Measurements from ENCODE around the gene PHC2.

DNA sequence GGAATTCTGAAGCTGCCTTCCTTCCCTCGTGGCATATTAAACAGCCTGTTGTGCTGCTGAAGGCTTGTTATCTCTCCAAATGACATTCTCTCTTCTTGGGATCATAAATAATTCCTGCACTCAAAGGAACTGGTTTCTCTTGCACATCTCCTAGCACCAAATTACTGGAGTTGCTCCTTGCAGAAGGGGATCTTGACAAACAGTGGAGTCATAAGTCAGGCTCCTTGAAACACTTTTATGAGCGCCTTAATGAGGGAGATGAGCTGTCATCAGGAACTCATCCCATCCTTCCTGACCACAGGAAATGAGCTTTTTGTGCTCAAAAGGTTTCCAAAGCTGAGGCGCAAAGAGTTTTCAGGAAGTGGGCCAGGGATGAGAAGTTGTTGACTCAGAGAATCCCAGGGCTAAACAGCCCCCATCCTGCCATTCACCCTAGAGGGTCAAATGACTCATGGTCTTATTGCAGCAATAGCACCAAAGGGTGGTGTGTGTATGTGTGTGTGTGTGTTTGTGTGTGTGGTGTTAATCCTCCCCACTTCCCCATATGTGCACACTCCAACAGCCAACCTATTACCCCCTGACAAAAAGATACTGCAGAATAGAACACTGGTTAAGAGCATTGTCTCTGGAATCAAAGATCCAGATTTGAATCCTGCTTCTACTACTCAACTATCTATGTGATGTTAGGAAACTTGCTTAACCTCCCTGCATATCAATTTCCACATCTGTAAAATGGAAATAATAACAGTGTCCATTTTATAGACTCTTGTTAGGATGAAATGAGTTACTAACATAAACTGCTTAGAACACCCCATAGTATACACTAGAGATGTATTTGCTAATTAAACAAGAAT, 2.8 kb upstream of the PHC2 start:
- no peak for TF ChIP-seq PHF20 (CRISPR knock-in tag; IDR thresholded peaks at IDR 0.05)
- no peak for TF ChIP-seq ZNF143 (CRISPR knock-in tag; IDR thresholded peaks at IDR 0.05)
- TF ChIP-seq, protein P1, sequence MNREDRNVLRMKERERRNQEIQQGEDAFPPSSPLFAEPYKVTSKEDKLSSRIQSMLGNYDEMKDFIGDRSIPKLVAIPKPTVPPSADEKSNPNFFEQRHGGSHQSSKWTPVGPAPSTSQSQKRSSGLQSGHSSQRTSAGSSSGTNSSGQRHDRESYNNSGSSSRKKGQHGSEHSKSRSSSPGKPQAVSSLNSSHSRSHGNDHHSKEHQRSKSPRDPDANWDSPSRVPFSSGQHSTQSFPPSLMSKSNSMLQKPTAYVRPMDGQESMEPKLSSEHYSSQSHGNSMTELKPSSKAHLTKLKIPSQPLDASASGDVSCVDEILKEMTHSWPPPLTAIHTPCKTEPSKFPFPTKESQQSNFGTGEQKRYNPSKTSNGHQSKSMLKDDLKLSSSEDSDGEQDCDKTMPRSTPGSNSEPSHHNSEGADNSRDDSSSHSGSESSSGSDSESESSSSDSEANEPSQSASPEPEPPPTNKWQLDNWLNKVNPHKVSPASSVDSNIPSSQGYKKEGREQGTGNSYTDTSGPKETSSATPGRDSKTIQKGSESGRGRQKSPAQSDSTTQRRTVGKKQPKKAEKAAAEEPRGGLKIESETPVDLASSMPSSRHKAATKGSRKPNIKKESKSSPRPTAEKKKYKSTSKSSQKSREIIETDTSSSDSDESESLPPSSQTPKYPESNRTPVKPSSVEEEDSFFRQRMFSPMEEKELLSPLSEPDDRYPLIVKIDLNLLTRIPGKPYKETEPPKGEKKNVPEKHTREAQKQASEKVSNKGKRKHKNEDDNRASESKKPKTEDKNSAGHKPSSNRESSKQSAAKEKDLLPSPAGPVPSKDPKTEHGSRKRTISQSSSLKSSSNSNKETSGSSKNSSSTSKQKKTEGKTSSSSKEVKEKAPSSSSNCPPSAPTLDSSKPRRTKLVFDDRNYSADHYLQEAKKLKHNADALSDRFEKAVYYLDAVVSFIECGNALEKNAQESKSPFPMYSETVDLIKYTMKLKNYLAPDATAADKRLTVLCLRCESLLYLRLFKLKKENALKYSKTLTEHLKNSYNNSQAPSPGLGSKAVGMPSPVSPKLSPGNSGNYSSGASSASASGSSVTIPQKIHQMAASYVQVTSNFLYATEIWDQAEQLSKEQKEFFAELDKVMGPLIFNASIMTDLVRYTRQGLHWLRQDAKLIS (CRISPR knock-in tag; IDR thresholded peaks at IDR 0.05), result no peak
- TF ChIP-seq PCBP2 (optimal IDR thresholded peaks at IDR 0.05; ENCODE audit: low read depth, low read length, poor library complexity, severe bottlenecking), result no peak

All from HepG2 (cell line).